NCI-H1048 (cell line): Measurements from ENCODE around the gene PHYHD1.

ENCODE experiments used
- DNase-seq: peaks from one replicate; lab custom pipeline; 2025; lab: John Stamatoyannopoulos, UW

Gene PHYHD1

GRCh38 chr9:128920381-128921058, at the start of gene PHYHD1:
Gene PHYHD1, plus strand, starts transcription at chr9:128920982. Its CDS starts 1,342 bp downstream, at chr9:128922324.
- DNase-seq: no peak

DNA sequence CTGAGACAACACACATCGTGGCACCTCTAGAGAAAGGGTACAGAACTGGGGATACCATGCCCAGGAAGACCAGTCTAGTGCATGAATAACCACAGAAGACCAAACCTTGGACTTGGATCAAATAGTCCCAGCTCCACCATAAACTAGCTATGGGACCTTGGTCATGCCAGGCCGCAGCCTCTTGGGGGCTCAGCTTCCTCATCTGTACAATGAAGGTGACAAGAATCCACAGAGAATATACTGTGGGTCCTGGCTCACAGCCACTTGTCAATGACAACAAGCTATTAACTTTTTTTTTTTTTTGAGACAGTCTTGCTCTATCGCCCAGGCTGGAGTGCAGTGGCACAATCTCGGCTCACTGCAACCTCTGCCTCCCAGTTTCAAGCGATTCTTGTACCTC, 42.9 kb upstream of the PHYHD1 start:
- DNase-seq: no peak

GRCh38 chr9:128881884-128882676, 38.7 kb upstream of the PHYHD1 start, which contains the start of the genes KYAT1 and LRRC8A:
Gene KYAT1, minus strand, starts transcription at chr9:128881950. Its CDS starts 36,545 bp downstream, at chr9:128845405.
Gene LRRC8A, plus strand, starts transcription at chr9:128882133. Its CDS starts 25,032 bp downstream, at chr9:128907165.
- peak; percentile 95 for DNase-seq

GRCh38 chr9:128882677-128883603, 37.8 kb upstream of the PHYHD1 start:
- no peak for DNase-seq

DNA sequence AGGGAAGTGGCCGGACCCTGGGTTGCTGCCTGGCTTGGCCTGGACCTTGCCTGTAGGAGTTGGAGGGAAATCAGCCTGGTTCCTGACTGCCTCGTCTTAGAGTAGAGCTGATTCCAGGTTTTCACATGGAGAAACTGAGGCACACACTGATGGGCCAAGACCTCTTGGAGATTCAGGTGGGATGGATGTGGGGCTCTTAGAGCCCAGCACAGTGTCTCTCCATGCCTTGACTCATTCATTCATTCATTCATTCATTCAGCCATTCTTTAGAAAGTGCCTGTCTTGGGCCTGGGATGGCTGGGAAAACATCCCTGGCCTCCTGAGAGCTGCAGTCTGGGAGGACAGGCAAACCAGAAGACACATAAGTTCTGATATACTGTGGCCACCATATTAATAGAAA, 36.6 kb upstream of the PHYHD1 start:
- no peak for DNase-seq

GRCh38 chr9:128885376-128885775, 35.4 kb upstream of the PHYHD1 start:
- DNase-seq: no peak

DNA sequence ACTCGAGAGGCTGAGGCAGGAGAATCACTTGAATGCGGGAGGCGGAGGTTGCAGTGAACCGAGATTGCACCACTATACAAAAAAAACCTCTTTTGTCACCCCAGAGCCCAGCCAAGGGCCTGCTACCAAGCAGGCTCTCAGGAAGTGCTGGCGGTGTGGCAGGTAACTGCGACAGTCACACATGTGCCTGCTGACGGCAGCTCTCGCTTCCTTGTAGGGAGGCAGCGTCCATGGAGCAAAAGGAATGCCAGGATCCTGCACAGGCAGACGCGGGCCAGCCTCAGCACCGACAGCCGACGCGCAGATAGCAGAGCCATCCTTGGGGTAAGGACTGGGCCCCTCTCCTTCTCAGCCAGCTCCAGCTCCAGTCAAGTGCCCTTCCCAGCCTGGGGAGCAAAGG, 35.0 kb upstream of the PHYHD1 start:
- no peak for DNase-seq

DNA sequence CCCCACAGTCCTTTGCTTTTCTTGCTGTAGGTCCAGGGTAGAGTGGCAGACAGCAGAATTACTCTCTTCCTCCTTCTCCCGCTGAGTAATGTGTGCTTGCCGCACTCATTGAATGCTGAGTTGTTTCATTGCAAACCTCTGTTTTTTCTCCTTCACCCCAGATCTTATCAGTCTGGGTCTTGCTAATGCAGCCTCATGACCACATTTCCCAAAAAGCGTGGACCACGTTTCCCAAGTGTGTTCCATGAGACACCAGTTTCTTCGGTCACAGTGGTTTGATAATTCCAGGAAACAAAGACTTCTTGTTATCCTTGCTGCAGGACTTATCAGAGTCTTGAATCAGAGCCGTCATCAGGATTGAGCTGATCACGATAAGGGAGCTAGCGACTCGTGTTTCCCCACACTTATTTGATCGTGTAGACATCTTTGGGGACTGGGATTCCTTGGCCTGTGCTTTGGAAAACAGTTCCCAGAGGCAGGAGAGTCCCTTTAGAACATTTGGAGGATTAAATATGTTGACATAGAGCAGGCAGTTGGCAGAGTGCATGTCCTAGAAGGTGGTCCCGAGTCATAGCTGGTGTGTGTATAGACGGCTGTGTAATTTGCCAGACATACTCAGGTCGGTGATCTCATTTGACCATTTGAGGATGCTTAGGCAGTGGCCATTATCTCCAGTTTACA, 34.4 kb upstream of the PHYHD1 start:
- DNase-seq: no peak

- no peak for DNase-seq
These were observed 33.7 kb upstream of the PHYHD1 start for GRCh38 chr9:128887049-128887448.

DNA sequence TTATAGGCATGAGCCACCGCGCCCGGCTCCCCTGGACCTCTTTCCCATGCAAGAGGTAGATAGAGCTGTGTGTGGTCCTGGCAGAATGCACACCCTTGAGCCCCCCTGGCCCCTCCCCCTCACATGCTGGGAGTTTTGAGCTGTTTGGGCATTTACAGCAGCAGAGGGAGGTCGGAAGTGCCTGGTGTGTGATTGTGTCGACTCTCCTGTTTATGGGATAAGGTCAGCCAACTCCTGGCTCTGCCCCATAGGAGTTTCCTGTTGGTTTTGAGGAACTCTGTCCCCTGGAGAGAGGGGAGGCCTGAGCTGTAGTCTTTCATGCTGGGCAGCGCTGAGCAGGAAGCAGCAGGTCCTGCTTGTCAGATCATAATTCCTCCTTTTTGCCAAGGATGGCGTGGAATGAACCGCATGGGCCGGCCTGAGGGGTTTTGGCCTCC, 32.9 kb upstream of the PHYHD1 start:
- DNase-seq: no peak

DNA sequence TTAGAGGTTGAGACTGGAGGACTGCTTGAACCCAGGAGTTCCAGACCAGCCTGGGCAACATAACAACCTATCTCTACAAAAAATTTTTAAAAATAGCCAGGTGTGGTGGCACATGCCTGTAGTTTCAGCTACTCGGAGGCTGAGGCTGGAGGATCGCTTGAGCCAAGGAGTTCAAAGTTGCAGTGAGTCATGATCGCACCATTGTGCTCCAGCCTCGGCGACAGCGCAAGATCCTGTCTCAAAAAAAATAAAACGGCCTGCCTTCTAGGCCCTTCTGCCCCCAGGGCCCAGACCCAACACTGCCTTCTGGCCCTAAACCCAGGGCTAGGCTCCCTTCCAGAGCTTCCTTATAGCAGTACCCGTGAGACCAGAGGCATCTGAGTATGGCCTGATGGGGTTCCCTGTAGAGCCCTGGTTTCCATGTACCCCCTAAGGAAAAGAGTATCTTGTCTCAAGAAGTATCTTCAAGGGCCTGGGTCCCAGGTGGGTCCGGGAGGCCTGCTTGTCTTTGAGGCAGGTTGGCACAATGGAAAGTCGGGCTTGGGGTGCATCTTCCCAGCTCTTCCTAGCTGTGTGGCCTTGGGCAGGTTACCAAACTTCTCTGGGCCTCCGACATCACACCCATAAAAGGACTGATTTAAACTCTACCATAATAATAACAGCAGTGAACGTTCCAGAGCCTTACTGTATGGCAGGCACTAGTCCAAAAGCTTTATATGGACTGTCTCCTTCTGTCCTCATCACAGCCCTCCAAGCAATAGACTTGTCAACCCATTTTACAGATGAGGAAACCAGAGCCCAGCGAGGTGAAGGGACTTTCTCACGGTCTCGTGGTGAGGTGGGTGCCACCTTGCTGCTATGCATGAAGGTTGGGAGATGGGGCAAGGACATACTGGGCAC, 29.2 kb upstream of the PHYHD1 start:
- DNase-seq: no peak

DNA sequence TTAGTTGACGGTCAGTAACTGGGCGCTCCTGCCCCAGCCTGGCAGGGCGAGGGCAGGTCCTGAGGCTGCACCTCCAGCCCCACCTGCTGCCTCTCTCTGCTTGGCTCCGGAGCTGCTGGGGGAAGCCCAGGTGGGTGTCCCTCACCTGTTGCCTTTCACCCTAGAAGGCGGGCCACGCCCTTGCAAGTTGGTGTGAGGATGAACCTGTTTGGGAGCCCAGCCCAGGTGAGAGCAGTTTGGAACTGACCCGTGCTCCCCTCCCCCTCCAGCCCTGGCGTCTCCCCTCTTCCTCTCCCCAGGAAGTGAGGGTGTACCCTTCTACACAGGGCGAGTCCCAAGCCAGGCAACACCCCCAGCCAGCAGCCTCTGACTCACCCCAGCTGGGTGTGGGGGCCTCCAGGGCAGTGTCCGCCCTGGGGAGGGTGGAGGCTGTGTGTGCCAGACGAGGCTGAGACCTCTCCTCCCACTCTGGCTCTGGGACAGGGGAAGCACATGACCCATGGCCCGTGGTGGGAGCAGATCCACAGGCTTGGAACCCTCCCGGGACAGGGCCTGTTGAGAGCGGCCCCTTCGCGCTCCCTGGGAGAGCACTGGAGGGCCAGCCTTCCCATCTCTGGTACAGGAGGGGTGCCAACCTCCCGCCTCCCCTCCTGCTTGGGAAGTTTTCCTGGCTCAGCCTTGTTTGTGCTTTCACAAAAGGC, 28.4 kb upstream of the PHYHD1 start:
- DNase-seq: no peak

GRCh38 chr9:128893354-128893753, 27.4 kb upstream of the PHYHD1 start:
- DNase-seq: no peak

DNA sequence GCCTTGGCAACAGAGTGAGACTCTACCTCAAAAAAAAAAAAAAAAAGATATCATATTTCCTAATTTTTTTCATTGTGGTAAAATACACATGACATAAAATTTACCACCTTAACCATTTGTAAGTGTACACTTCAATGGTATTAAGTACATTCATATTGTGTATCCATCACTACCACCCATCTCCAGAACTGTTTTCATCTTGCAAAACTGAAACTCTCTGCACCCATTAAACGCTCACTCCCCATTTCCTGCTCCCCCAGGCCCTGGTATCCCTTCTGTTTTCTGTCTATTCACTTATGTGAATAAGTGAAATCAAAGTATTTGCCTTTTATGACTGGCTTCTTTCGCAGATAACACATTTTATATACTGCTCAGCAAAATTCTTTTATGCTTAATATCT, 26.0 kb upstream of the PHYHD1 start:
- no peak for DNase-seq

- DNase-seq: no peak
These were observed 25.2 kb upstream of the PHYHD1 start for GRCh38 chr9:128895556-128895955.

DNA sequence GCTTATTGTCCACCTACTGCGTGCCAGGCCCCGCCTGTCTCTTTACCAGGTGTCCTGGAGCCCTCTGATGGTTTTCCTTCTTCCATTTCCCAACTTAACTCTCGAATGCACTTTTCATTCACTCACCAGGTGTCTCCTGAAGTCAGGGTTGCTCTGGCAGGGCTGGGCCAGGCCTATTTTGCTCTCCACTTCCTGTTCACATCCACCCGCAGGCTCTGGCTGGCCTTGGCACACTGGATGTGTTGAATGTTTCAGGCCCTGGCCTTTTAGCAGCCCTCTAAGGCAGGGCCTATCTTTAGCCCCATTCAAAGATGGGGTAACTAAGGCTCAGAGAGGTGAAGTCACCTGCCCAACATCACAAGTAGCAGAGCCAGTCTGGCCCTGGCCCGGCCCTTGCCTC, 22.4 kb upstream of the PHYHD1 start:
- DNase-seq: no peak

DNA sequence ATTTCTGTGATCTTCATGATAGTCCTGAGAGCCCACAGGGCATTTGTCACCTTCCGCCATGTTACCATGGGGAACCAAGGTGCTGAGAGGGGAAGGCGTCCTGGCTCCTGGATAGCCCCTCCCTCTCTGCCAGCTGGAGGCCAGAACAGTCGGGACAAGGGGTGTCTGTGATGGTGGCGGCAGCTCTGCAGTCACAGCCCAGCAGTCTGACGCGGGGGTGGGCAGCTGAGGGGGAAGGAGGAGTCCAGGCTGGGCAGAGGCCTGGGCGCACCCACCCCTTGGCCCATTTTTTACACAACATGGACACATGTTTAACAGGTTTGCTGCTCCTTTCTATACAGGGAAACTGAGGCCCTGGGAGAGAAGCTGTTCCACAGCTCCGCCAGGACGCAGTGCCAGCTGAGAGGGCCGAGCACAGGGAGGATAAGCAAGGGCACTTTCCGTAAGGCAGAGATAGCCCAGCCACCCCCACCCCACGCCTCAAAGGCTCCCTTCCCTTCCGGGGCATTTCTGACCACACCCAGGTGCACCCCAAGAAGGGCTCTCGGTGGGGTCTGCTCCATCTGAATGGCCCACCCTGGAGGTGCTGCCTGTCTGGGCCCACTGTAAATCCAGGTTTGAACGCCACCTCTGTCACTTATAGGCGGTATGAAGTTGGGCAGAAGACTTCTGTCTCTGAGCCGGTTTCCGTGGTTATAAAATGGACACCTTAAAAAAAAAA, 21.8 kb upstream of the PHYHD1 start:
- DNase-seq: no peak

GRCh38 chr9:128899566-128900322, 21.0 kb upstream of the PHYHD1 start:
- no peak for DNase-seq
